Bronchial epithelial cell (primary cell): ENCODE measurements around the gene CDH1. TPM values are rescaled to one million over a fixed set of nuclear protein-coding genes. Genes with fewer than 3 reads are reported as not detected.

Source experiments
- DNase-seq: peaks from one replicate; pipeline ENCODE4 v3.0.0-alpha.2; 2010; ENCODE audit warnings: low read depth
- FAIRE-seq: peaks from 2 replicates; lab custom pipeline; 2011; peaks lifted over from hg19 to GRCh38; lab: Jason Lieb, UNC
- H3K27me3 ChIP-seq: 2 replicates; pipeline ENCODE4 v1.5.1; 2011; ENCODE audit warnings: low read length; ENCODE audit not compliant: control insufficient read depth, insufficient read depth
- H3K36me3 ChIP-seq: 2 replicates; pipeline ENCODE4 v1.5.1; 2011; ENCODE audit warnings: low read length; ENCODE audit not compliant: control insufficient read depth, insufficient read depth
- H3K4me3 ChIP-seq: 2 replicates; pipeline ENCODE4 v1.5.1; 2011; ENCODE audit warnings: mild to moderate bottlenecking, low read depth, low read length, control low read depth
- total RNA-seq: library from RNA; depleted of rRNA; stranded (reverse); fragments of >200 nt; gene quantifications from 2 replicates; pipeline ENCODE4 v1.2.1, GENCODE V29; 2014
- TF ChIP-seq, protein P1 (sequence below): IDR thresholded peaks from 2 replicates; pipeline ENCODE4 v1.5.1; 2011; ENCODE audit warnings: mild to moderate bottlenecking, moderate library complexity, low read length, control low read depth, inconsistent platforms; ENCODE audit not compliant: insufficient read depth, severe bottlenecking

Gene CDH1
- total RNA-seq, 1 donor from 2014 or later, result 250 TPM

DNA sequence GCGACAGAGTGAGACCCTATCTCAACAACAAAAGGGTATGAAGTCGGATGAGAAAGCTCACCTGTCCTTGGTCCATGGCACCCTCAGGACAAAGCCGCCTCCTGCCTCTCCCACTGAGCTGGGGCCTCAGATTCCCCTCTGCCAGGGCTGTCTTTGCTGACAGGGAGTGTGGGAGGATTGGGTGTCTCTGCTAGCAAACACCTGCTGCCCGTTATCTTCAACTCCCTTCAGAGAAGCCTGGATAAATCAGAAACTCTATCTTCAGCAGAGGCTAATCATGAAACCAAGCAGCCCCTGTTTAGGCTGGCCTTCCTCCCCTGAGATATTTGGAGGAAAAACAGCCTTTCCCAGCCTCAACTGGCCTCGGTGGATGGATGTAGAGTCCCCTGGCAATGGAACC lies 36.3 kb upstream of the CDH1 start:
- Histone ChIP-seq H3K36me3 (peaks cover 17% of the 10 kb centered on the region), H3K27me3 (no peaks in the 10 kb centered on the region), H3K4me3 (no peak overlapping the region)
- FAIRE-seq (no peak), DNase-seq (no peak)
- TF ChIP-seq, protein P1, sequence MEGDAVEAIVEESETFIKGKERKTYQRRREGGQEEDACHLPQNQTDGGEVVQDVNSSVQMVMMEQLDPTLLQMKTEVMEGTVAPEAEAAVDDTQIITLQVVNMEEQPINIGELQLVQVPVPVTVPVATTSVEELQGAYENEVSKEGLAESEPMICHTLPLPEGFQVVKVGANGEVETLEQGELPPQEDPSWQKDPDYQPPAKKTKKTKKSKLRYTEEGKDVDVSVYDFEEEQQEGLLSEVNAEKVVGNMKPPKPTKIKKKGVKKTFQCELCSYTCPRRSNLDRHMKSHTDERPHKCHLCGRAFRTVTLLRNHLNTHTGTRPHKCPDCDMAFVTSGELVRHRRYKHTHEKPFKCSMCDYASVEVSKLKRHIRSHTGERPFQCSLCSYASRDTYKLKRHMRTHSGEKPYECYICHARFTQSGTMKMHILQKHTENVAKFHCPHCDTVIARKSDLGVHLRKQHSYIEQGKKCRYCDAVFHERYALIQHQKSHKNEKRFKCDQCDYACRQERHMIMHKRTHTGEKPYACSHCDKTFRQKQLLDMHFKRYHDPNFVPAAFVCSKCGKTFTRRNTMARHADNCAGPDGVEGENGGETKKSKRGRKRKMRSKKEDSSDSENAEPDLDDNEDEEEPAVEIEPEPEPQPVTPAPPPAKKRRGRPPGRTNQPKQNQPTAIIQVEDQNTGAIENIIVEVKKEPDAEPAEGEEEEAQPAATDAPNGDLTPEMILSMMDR, result no peak

DNA sequence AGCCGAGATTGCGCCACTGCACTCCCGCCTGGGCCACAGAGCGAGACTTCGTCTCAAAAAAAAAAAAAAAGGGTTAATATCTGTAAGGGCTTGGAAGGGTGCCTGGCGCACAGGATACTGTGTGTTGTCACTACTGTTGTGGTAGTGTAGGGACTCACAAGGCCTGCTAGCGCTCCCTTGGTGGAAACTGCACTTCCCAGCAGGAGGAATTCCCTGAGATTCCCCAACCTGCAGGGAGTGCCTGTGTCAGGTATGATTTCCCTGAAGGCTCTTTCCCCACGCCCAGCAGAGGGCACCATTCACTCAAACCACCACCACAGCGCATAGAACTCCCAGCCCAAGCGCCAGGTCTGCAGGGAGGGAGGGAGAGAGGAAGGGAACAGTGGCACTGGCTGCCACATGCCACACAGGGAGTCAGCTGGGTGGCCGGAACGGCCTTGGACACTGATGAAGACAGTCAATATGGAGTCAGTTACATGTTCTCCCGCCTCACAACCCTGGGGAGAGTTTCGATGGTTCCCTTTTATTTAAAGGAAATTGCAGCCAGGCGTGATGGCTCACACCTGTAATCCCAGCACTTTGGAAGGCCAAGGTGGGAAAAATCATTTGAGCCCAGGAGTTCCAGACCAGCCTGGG lies 32.7 kb upstream of the CDH1 start:
- Histone ChIP-seq H3K27me3 (no peaks in the 10 kb centered on the region), H3K36me3 (no peaks in the 10 kb centered on the region), H3K4me3 (no peak overlapping the region)
- TF ChIP-seq, protein P1, result peak; percentile 90
- FAIRE-seq (no peak), DNase-seq (peak; percentile 84)

DNA sequence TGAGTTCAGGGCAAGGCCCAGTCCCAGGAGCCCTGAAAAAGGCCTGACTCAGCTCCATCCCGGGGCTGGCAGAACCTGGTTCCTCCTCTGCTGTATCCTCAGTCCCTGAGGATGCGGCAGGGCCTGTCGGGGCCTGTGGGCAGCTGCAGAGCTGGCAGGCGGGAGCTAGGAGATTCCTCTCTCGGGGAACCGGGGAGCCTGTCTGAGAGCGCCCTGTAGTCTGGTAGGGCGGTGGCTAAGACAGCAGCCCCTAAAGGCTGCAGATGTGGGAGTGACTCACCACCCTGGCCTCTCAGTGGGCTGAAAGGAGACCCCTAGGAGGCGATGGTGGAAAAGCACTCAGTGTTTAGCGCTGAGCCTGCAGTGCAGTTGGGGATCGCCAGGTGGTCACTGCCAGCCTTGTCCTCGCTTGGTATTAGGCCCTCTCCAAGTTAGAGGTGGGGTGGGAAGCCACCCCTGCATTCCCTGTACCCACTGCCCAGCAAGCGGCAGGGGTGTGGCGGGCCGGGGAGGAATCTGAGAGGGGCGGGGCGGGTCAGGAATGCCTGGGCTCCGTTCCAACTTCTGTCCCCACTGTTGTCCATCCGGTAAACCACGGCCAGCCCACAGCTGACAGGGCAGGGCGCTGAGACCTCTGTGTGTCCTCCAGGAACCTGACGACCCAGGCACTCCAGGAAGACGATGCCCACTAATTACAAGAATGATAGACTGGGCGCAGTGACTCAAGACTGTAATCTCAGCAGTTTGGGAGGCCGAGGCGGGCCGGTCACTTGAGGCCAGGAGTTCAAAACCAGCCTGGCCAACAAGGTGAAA lies 29.5 kb upstream of the CDH1 start:
- FAIRE-seq (no peak), DNase-seq (peak; percentile 91)
- Histone ChIP-seq H3K4me3 (no peak overlapping the region), H3K36me3 (no peaks in the 10 kb centered on the region), H3K27me3 (no peaks in the 10 kb centered on the region)
- TF ChIP-seq, protein P1, result peak; percentile 53

DNA sequence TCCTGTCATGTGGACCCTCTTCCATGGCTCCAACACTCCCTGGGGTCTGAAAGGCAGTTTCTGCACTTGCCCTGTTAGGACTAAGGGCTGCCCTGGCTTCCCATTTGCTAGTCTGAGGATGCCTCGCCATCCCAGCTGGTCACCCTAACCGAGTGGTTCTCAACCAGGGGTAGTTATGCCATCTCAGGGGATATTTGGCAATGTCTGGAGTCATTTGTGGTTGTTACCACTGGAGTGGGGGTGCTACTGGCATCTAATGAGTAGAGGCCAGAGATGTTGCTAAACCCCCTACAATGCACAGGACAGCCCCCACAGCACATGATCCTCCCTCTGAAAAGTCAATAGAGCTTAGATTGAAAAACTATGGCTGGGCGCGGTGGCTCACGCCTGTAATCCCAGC lies 26.9 kb upstream of the CDH1 start:
- FAIRE-seq (no peak), DNase-seq (no peak)
- no peak overlapping the region for H3K4me3 ChIP-seq
- no peaks in the 10 kb centered on the region for H3K27me3 ChIP-seq
- H3K36me3 ChIP-seq, result no peaks in the 10 kb centered on the region
- TF ChIP-seq, protein P1, result no peak

DNA sequence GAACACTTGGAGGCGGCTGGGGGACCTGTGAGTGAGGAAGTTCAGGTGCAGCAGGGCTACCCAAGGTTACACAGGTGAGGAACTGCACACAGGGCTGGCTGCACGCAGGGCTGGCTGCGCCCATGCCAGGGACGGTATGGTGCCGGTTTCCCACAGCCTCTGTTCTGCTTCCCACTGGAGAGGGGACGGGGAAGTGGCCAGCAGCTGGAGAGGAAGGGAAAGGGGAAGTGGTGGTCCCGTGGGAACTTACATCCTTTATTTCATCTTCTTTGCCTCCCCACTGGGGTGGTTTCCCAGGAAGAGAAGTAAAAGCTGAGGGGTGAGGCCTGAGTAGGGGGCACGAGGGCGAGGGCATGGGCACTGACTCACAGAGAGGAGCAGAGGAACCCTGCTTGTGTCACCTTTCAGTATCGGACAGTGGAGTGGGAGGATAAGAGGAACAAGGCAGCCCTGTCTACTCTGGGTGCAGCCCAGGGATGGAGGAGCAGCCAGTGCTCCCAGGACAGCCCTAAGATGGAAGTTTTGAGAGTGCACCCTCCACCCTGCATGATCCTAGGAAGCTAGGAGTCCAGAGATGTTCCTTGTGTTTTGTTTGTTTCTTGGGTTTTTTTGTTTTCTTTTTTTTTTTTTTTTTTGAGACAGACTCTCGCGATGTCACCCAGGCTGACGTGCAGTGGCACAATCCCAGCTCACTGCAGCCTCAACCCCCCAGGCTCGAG lies 25.5 kb upstream of the CDH1 start:
- H3K36me3 ChIP-seq, result no peaks in the 10 kb centered on the region
- H3K27me3 ChIP-seq, result no peaks in the 10 kb centered on the region
- FAIRE-seq, result no peak
- DNase-seq, result no peak
- no peak overlapping the region for H3K4me3 ChIP-seq
- TF ChIP-seq, protein P1, result no peak
